Liver (tissue), 9 donors: ENCODE results near the gene TSPAN31. TPM values are rescaled to one million over a fixed set of nuclear protein-coding genes. Genes with fewer than 3 reads are reported as not detected.

Experiments
- DNase-seq: peaks from one replicate; pipeline ENCODE4 v3.0.0-alpha.2; 2017; ENCODE audit warnings: low spot score
- H3K27ac ChIP-seq, 2 donors: one replicate each; pipeline ENCODE4 v1.7.0; 2013; ENCODE audit warnings: inconsistent platforms in 2 of 2, low read length in 2 of 2, control low read depth in 1 of 2, low read depth in 1 of 2, mild to moderate bottlenecking in 1 of 2
- H3K27me3 ChIP-seq, 4 donors: one replicate each; pipeline versions ENCODE4 v1.6.1 to v1.7.0; 2013; ENCODE audit warnings: low read length in 3 of 4, inconsistent platforms in 1 of 4, mild to moderate bottlenecking in 1 of 4, moderate library complexity in 1 of 4; ENCODE audit not compliant: control insufficient read depth in 4 of 4, insufficient read depth in 4 of 4
- H3K36me3 ChIP-seq, 4 donors: one replicate each; pipeline versions ENCODE4 v1.6.1 to v1.7.0; 2013; ENCODE audit warnings: low read length in 3 of 4, mild to moderate bottlenecking in 3 of 4, low read depth in 1 of 4, moderate library complexity in 1 of 4; ENCODE audit not compliant: control insufficient read depth in 4 of 4, insufficient read depth in 3 of 4
- H3K4me1 ChIP-seq, 4 donors: one replicate each; pipeline versions ENCODE4 v1.6.1 to v1.7.0; 2013; ENCODE audit warnings: low read length in 3 of 4, mild to moderate bottlenecking in 3 of 4, moderate library complexity in 1 of 4; ENCODE audit not compliant: control insufficient read depth in 4 of 4, insufficient read depth in 4 of 4
- H3K4me3 ChIP-seq, 3 donors: one replicate each; pipeline versions ENCODE4 v1.6.1 to v1.7.0; 2013; ENCODE audit warnings: low read length in 3 of 3, control low read depth in 1 of 3, low read depth in 1 of 3, mild to moderate bottlenecking in 1 of 3
- H3K9ac ChIP-seq, 2 donors: one replicate each; pipeline ENCODE4 v1.7.0; 2013; ENCODE audit warnings: low read length in 2 of 2, mild to moderate bottlenecking in 2 of 2, moderate library complexity in 2 of 2, control low read depth in 1 of 2, low read depth in 1 of 2
- H3K9me3 ChIP-seq, 4 donors: one replicate each; pipeline versions ENCODE4 v1.6.1 to v1.7.0; 2013; ENCODE audit warnings: low read length in 3 of 4; ENCODE audit not compliant: control insufficient read depth in 4 of 4
- ATF3 ChIP-seq: IDR thresholded peaks from 2 replicates; pipeline ENCODE4 v1.6.1; 2016; ENCODE audit warnings: antibody characterized with exemption
- EGR1 ChIP-seq, 2 donors: IDR thresholded peaks; 2 replicates each; pipeline ENCODE4 v1.6.1; 2016 to 2018; ENCODE audit warnings: antibody characterized with exemption in 2 of 2, low read depth in 2 of 2
- FOXA1 ChIP-seq: IDR thresholded peaks from 2 replicates; pipeline ENCODE4 v1.6.1; 2016; ENCODE audit warnings: antibody characterized with exemption
- FOXA2 ChIP-seq: IDR thresholded peaks from 2 replicates; pipeline ENCODE4 v1.6.1; 2016; ENCODE audit warnings: antibody characterized with exemption
- GABPA ChIP-seq, 2 donors: IDR thresholded peaks in 1 of 2; conservative IDR thresholded peaks in 1 of 2; 2 replicates each; pipeline ENCODE4 v1.6.1; 2016; ENCODE audit warnings: antibody characterized with exemption in 2 of 2, mild to moderate bottlenecking in 1 of 2, moderate library complexity in 1 of 2
- HNF4A ChIP-seq, 2 donors: conservative IDR thresholded peaks; 2 replicates each; pipeline ENCODE4 v1.6.1; 2016; ENCODE audit warnings: antibody characterized with exemption in 2 of 2, mild to moderate bottlenecking in 2 of 2
- HNF4G ChIP-seq: IDR thresholded peaks from 2 replicates; pipeline ENCODE4 v1.6.1; 2016; ENCODE audit warnings: antibody characterized with exemption
- MAX ChIP-seq: IDR thresholded peaks from 2 replicates; pipeline ENCODE4 v1.6.1; 2016; ENCODE audit warnings: antibody characterized with exemption
- NR2F2 ChIP-seq: IDR thresholded peaks from 2 replicates; pipeline ENCODE4 v1.6.1; 2016; ENCODE audit warnings: antibody characterized with exemption
- RAD21 ChIP-seq, 2 donors: IDR thresholded peaks; 2 replicates each; pipeline ENCODE4 v1.6.1; 2016; ENCODE audit warnings: antibody characterized with exemption in 2 of 2, mild to moderate bottlenecking in 2 of 2
- RXRA ChIP-seq, 2 donors: IDR thresholded peaks; 2 replicates each; pipeline ENCODE4 v1.6.1; 2017 to 2018; ENCODE audit warnings: antibody characterized with exemption in 2 of 2, mild to moderate bottlenecking in 1 of 2
- TAF1 ChIP-seq: conservative IDR thresholded peaks from 2 replicates; pipeline ENCODE4 v1.6.1; 2016; ENCODE audit warnings: antibody characterized with exemption, mild to moderate bottlenecking
- YY1 ChIP-seq: IDR thresholded peaks from 2 replicates; pipeline ENCODE4 v1.6.1; 2016; ENCODE audit warnings: antibody characterized with exemption, mild to moderate bottlenecking
- WGBS: extraction: QIAGEN DNeasy Blood & Tissue Kit; methylation state at CpG from one replicate; pipeline ENCODE4 v1.1.7; 2013; 5-methylcytosine and 5-hydroxymethylcytosine counted together
- polyA plus RNA-seq, 2 donors: library from polyadenylated mRNA; stranded (reverse) in 1 of 2; unstranded in 1 of 2; fragments of 200-250 nt in 1 of 2; fragments of >200 nt in 1 of 2; fragmentation: Nextera tagmentation in 1 of 2; extraction: Ambion mirVana in 1 of 2; gene quantifications; one replicate each; pipeline versions ENCODE4 v1.2.1 to v1.2.3, GENCODE V29; 2013 to 2015
- total RNA-seq, 2 donors: library from RNA; depleted of rRNA; stranded (reverse); fragments of >200 nt; gene quantifications; one replicate each; pipeline ENCODE4 v1.2.3, GENCODE V29; 2014
- TF ChIP-seq, protein P1 (sequence below): IDR thresholded peaks from 2 replicates; pipeline ENCODE4 v1.6.1; 2016; ENCODE audit warnings: antibody characterized with exemption, mild to moderate bottlenecking
- TF ChIP-seq, protein P2 (sequence below): IDR thresholded peaks from 2 replicates; pipeline ENCODE4 v1.6.1; 2016; ENCODE audit warnings: antibody characterized with exemption
- donor health status: healthy.
- donor health status: healthy.
- donor health status: healthy.
- donor health status: healthy.
- donor health status: healthy.

TSPAN31 gene
- total and polyA plus RNA-seq, 4 donors: 16.9 to 39.4 (median 24.6) TPM

DNA sequence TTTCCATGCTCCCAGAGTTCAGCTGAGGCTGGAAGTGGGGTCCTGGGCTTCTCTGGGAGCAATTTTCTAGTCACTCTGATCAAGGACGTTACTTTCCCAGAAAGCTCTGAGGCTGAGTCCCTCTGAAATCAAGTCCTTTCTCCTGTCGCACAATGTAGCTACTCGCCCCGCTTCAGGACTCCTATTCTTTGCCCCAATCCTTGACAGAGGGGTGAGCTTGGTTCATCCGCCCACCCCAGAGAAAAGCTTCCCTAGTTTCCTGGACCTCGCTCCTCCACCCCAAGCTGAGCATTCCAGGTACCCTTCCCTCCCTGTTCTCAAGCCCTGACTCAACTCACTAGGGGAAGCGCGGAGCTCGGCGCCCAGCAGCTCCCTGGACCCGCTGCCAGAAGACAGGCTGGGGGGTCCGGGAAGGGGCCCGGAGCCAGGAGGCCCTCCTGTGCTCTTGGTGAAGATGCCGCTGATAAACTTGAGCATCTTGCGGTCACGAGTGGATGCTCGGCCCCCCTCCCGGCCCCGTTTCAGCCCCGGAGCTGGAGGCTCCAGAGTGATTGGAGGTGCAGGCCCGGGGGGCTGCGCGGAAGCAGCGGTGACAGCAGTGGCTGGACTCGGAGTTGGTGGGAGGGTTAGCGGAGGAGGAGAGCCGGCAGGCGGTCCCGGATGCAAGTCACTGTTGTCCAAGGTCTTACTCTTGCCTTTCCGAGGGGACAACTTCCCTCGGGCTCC, 7.9 kb upstream of the TSPAN31 start:
- TF ChIP-seq, protein P1, sequence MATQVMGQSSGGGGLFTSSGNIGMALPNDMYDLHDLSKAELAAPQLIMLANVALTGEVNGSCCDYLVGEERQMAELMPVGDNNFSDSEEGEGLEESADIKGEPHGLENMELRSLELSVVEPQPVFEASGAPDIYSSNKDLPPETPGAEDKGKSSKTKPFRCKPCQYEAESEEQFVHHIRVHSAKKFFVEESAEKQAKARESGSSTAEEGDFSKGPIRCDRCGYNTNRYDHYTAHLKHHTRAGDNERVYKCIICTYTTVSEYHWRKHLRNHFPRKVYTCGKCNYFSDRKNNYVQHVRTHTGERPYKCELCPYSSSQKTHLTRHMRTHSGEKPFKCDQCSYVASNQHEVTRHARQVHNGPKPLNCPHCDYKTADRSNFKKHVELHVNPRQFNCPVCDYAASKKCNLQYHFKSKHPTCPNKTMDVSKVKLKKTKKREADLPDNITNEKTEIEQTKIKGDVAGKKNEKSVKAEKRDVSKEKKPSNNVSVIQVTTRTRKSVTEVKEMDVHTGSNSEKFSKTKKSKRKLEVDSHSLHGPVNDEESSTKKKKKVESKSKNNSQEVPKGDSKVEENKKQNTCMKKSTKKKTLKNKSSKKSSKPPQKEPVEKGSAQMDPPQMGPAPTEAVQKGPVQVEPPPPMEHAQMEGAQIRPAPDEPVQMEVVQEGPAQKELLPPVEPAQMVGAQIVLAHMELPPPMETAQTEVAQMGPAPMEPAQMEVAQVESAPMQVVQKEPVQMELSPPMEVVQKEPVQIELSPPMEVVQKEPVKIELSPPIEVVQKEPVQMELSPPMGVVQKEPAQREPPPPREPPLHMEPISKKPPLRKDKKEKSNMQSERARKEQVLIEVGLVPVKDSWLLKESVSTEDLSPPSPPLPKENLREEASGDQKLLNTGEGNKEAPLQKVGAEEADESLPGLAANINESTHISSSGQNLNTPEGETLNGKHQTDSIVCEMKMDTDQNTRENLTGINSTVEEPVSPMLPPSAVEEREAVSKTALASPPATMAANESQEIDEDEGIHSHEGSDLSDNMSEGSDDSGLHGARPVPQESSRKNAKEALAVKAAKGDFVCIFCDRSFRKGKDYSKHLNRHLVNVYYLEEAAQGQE: no peak
- TF ChIP-seq YY1 (no peak), RXRA (IDR thresholded peaks at IDR 0.05) (no peak), FOXA1 (no peak), GABPA (IDR thresholded peaks at IDR 0.05 in 1 of 2, conservative IDR thresholded peaks at IDR 0.05 in 1 of 2) (no peak), MAX (no peak), EGR1 (IDR thresholded peaks at IDR 0.05; ENCODE audit: low read depth in 2 of 2) (no peak), FOXA2 (no peak), NR2F2 (no peak), HNF4G (no peak), TAF1 (no peak), HNF4A (conservative IDR thresholded peaks at IDR 0.05) (no peak), ATF3 (no peak)
- Histone ChIP-seq H3K4me3 (peak overlapping the region in 1 of 3 donors; percentile 24), H3K36me3 (no peaks in the 10 kb centered on the region), H3K9me3 (no peaks in the 10 kb centered on the region), H3K27ac (no peak overlapping the region), H3K4me1 (peaks cover 3 to 22% (median 15%) of the 10 kb centered on the region in 4 donors), H3K27me3 (peaks cover 0 to 10% (median 4%) of the 10 kb centered on the region in 4 donors), H3K9ac (no peak overlapping the region)
- 26% methylated on average over 31 of the region's 31 CpGs for WGBS
- no peak for DNase-seq

DNA sequence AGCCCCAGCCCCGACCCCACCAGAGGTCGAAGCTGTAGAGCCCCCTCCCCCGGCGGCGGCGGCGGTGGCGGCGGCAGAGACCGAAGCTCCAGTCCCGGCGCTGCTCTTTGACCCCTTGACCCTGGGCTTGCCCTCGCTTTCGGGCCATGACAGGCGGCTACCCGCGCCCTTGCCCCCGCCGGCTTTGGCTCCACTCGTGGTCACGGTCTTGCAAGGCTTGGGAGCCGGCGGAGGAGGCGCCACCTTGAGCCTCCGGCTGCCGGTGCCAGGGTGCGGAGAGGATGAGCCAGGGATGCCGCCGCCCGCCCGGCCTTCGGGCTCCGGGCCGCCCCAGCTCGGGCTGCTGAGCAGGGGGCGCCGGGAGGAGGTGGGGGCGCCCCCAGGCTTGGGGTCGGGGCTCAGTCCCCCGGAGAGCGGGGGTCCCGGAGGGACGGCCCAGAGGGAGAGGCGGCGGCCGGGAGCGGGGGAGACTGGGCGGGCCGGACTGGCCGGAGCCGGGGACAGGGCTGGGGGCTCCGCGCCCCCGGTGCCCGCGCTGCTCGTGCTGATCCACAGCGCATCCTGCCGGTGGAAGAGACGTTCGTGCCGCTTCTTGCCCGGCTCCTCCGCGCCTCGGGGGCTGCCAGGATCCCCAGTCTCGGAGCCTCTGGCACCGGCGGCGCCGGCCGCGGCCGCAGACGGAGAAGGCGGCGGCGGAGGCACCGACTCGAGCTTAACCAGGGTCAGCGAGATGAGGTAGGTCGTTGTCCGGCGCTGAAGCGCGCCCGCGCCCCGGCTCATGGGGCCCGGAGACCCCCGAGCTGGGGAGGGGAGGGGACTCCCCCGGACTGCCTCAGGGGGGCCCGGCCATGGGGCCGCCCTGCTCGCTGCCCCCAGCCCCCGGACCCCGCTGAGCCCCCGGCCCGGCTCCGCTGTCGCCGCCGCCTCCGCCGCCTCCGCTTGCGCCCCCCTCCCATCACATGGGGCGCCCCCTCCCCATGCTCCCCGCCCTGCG, 7.1 kb upstream of the TSPAN31 start:
- no peak for DNase-seq

More for the DNA sequence above, 7.1 kb upstream of the TSPAN31 start:
- Histone ChIP-seq H3K4me1 (peaks cover 3 to 22% (median 15%) of the 10 kb centered on the region in 4 donors), H3K9ac (no peak overlapping the region), H3K27me3 (peaks cover 0 to 10% (median 4%) of the 10 kb centered on the region in 4 donors), H3K36me3 (no peaks in the 10 kb centered on the region), H3K9me3 (no peaks in the 10 kb centered on the region), H3K4me3 (peak overlapping the region in 1 of 3 donors; percentile 24), H3K27ac (no peak overlapping the region)
- WGBS: 25% methylated on average over 110 of the region's 110 CpGs
- TF ChIP-seq EGR1 (IDR thresholded peaks at IDR 0.05; ENCODE audit: low read depth in 2 of 2) (no peak), ATF3 (no peak), NR2F2 (no peak), RAD21 (IDR thresholded peaks at IDR 0.05) (no peak), HNF4A (conservative IDR thresholded peaks at IDR 0.05) (no peak), YY1 (no peak), MAX (no peak)
- TF ChIP-seq, protein P1: no peak
- TF ChIP-seq, protein P2, sequence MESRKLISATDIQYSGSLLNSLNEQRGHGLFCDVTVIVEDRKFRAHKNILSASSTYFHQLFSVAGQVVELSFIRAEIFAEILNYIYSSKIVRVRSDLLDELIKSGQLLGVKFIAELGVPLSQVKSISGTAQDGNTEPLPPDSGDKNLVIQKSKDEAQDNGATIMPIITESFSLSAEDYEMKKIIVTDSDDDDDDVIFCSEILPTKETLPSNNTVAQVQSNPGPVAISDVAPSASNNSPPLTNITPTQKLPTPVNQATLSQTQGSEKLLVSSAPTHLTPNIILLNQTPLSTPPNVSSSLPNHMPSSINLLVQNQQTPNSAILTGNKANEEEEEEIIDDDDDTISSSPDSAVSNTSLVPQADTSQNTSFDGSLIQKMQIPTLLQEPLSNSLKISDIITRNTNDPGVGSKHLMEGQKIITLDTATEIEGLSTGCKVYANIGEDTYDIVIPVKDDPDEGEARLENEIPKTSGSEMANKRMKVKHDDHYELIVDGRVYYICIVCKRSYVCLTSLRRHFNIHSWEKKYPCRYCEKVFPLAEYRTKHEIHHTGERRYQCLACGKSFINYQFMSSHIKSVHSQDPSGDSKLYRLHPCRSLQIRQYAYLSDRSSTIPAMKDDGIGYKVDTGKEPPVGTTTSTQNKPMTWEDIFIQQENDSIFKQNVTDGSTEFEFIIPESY: no peak
